ES-I3 (cell line): ENCODE results near the gene PDE6G.

ENCODE experiments used
- H3K36me3 ChIP-seq: 2 replicates; pipeline ENCODE4 v1.6.1; 2013; ENCODE audit warnings: mild to moderate bottlenecking, low read length, control low read depth, moderate library complexity; ENCODE audit not compliant: insufficient read depth
- H3K4me1 ChIP-seq: 2 replicates; pipeline ENCODE4 v1.6.1; 2013; ENCODE audit warnings: mild to moderate bottlenecking, control low read depth, low read length; ENCODE audit not compliant: insufficient read depth
- H3K9ac ChIP-seq: 2 replicates; pipeline ENCODE4 v1.6.1; 2013; ENCODE audit warnings: low read depth, mild to moderate bottlenecking, low read length, moderate library complexity
- H3K9me3 ChIP-seq: 2 replicates; pipeline ENCODE4 v1.6.1; 2013; ENCODE audit warnings: mild to moderate bottlenecking, low read length, moderate library complexity; ENCODE audit not compliant: control insufficient read depth, insufficient read depth

The PDE6G gene

DNA sequence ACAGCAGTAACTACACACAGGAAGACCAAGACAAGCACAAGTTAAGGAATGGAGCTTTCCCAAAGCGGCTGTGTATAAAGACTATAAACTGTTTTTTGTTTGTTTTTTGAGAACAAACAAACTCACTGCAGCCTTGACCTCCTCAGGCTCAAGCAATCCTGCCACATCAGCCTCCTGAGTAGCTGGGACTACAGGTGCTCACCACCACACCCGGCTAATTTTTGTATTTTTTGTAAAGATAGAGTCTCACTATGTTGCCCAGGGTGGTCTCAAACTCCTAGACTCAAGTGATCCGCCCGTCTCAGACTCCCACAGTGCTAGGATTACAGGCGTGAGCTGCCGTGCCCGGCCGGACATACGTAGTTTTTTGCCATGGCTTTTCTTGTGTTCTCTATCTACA lies 4.1 kb upstream of the PDE6G start:
- 0 out of 2 replicates have a peak, but pooled peaks cover 2% of the 10 kb centered on the region for H3K36me3 ChIP-seq
- H3K4me1 ChIP-seq, result peaks cover 6% of the 10 kb centered on the region; the same call in 1 of the 2 replicates
- H3K9ac ChIP-seq, result no peak overlapping the region
- no peaks in the 10 kb centered on the region for H3K9me3 ChIP-seq

DNA sequence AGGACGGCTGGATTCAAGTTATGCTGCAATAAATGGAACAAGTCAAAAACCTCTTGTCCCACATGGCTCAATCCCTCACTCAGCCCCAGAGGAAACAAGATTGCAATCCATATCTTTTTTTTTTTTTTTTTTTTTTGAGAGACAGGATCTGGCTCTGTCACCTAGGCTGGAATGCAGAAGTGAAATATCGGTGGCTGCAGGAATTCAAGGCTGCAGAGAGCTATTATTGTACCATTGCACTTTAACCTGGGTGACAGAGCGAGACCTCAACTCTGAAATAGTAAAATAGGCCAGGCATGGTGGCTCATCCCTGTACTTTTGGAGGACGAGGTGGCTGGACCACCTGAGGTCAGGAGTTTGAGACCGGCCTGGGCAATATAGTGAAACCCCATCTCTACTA lies 2.7 kb upstream of the PDE6G start:
- no peaks in the 10 kb centered on the region for H3K36me3 ChIP-seq
- no peaks in the 10 kb centered on the region for H3K9me3 ChIP-seq
- peaks cover 6% of the 10 kb centered on the region; the same call in 1 of the 2 replicates for H3K4me1 ChIP-seq
- no peak overlapping the region for H3K9ac ChIP-seq

DNA sequence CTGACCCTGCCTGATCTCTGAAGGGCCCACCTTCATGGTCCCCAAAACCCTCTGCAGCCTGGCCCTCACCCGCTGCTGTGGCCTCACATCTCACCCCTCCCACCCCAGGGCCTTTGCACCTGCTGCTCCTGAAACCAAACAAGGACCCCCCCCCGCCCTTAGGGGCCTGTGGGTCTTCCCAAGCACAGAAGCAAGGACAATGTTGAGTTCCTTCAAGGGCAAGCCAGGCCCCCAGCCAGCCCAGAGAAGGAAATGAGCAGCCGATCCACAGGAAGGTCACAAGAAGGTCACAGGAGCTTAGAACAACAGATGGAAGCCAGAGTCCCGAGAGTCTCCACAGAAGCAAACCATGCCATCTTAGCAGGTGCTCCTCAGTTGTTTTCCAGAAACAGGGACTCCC lies 493 bp upstream of the PDE6G start:
- Histone ChIP-seq H3K36me3 (no peaks in the 10 kb centered on the region), H3K4me1 (peaks cover 11% of the 10 kb centered on the region; the same call in 1 of the 2 replicates), H3K9me3 (no peaks in the 10 kb centered on the region), H3K9ac (no peak overlapping the region)

DNA sequence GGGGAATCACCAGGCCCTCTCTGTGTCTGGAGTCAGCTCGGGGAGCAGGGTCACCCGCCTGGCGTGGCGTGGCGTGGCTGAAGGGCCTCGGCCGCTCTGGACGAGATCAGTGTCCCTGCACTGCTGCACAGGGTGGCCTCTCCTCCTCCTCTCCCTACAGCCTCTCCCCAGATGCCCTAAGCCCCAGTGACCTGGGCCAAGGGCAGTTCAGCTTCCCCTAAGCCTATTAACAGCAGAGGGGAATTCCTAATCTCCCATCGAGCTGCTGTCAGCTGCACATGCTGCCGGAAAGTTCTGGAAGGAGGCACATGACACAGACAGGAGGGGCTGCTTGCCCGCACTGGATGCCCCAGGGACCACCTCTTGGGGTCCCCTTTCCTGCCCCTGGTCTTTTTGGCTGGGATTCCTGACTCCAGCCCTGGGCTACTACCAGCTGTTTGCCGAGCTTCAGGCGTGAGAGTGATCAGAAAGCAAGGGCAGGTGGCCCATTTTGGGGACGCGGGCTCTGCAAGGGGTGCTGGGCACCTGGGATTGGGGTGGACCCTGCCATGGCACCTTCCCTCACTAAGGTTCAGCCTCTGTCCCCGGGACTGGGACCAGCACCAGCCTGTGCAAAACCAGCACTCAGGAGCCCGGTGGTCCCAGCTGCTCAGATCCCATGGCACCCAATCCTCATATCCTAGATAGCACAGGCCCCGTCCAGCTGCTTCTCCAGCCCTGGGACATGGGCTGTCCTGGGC lies 794 bp downstream of the PDE6G start:
- Histone ChIP-seq H3K9ac (no peak overlapping the region), H3K36me3 (no peaks in the 10 kb centered on the region), H3K9me3 (no peaks in the 10 kb centered on the region), H3K4me1 (peaks cover 16% of the 10 kb centered on the region; the same call in 1 of the 2 replicates)

DNA sequence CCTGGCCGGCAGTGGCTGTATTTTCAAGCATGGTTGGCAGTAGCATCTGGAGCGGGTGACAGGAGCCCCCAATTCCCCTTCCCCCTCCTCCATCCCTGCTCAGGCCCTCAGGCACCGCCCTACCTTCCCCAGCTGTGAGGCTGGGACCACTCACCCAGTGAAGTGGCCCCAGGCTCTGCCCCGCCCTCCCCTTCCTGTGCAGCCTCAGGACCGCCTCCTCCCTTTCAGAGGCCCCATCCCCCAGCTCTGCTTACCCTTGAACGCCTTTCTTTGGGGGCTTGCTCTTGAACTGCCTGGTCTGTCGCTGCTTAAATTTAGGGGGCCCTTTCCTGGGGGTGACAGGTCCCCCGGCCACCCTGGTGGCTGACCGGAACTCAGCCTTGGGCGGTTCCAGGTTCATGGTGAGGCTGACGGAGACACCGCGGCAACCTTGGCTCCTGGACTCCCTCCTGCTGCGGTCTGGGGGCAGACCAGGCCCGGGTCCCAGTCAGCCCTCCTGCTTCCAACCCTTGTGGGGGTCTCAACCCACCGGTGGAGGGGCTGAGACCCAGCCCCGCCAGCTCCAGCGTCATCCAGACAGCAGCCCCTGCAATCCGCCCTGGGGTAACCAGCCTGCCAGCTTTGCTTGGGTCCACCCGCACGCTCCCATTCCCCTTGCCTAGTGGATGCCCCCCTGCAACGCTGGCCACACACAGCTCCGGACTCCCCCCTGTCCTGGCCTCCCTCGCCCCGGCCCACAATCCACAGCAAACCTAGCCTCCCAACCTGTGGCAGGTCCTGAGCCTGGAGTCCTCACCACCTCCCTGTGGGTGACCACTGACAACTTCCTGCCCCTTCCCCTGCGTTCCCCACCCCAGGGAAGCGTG lies 3.2 kb downstream of the PDE6G start:
- H3K9me3 ChIP-seq, result no peaks in the 10 kb centered on the region
- peaks cover 16% of the 10 kb centered on the region; the same call in 1 of the 2 replicates for H3K4me1 ChIP-seq
- no peaks in the 10 kb centered on the region for H3K36me3 ChIP-seq
- H3K9ac ChIP-seq, result peak overlapping the region; percentile 72

DNA sequence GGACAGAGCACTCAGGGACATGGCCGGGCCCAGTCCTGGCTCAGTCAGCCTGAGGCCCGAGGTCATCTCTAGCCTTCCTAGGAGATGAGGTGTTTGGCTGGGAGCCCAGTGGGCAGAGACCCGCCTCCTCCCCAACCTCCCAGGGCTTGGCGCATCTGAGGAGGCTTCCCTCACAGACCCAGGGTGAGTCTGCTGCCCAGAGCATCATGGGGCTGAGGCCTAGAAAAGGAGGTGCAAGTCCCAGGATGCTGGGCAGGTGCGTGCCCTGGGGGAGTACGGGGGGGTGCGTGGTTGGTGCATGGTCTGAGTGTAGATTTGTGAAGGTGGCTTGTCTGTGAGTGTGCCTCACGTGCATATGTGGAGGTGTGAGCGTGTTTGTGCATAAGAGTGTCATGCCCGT lies 4.7 kb downstream of the PDE6G start:
- H3K9ac ChIP-seq, result no peak overlapping the region
- H3K9me3 ChIP-seq, result no peaks in the 10 kb centered on the region
- peaks cover 22% of the 10 kb centered on the region; the same call in 1 of the 2 replicates for H3K4me1 ChIP-seq
- no peaks in the 10 kb centered on the region for H3K36me3 ChIP-seq

DNA sequence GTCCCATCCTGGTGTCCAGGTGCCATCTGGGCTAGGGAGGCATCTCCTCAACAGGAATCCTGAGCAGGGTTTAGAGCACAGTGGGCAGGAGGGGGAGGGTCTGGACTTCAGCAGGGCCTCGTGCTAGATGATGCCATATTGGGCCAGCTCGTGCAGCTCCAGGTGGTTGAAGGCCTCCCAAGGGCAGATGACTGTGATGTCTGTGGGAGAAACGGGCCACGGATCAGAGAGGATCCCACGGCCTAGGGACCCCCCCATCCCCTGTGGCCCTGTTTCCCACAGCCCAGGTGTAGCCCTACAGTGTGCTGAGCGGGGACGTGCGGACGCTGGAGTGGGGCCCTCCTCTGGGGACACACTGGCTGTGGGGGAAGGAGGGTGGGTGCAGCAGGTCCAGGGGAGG lies 5.4 kb downstream of the PDE6G start:
- no peak overlapping the region for H3K9ac ChIP-seq

DNA sequence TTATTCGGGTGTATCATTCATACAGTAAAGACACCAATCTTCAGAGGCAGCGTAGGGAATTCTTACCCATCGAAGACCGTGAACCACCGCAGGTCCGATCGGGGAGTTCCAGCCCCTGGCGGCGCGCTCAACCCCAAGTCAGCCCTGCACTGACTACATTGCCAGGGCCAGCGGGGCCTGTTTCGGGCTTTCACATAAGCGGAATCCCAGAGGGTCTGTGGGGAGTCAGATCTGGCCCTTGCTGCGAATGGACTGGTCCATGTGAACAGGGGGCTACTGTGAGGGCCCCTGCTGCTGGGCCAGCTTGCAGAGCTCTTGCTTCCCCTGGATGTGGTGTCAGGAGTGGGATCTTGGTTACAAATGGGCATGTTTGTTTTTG lies 7.6 kb downstream of the PDE6G start:
- H3K36me3 ChIP-seq, result no peaks in the 10 kb centered on the region
- H3K9ac ChIP-seq, result peak overlapping the region; percentile 54; the same call in 1 of the 2 replicates
- peaks cover 18% of the 10 kb centered on the region; the same call in 1 of the 2 replicates for H3K4me1 ChIP-seq
- H3K9me3 ChIP-seq, result no peaks in the 10 kb centered on the region

More for the DNA sequence above, 5.4 kb downstream of the PDE6G start:
- Histone ChIP-seq H3K4me1 (peaks cover 22% of the 10 kb centered on the region; the same call in 1 of the 2 replicates), H3K9me3 (no peaks in the 10 kb centered on the region), H3K36me3 (no peaks in the 10 kb centered on the region)

DNA sequence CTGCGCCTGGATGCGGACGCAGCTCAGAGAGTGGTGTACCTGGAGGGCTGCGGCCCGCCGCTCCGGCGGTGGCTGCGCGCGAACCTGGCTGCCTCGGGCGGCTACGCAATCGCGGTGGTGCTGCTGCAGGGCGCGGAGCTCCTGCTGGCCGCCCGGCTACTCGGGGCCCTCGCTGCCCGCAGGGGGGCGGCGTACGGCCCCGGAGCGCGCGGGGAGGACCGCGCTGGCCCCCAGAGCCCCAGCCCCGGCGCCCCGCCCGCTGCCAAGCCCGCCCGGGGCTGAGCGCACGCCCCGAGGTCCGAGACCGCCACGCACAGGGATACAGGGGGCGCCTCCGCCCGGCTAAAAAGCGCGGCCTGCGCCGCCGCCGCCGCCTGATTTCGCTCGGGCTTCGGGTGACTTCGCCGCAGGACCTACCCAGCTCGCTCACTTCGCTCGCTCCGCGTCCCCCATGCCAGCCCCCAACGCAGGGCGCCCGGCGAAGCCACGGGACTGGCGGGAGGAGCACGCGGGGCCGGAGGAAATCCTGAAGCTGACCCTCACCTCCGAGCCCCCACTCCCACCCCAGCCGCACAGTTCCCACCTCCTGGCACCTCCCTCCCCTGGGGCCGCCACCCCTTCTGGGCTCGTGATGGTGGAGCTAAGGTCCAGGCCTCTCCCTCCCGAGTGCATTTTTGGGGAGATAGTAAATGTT lies 8.2 kb downstream of the PDE6G start:
- no peaks in the 10 kb centered on the region for H3K9me3 ChIP-seq
- H3K36me3 ChIP-seq, result no peaks in the 10 kb centered on the region
- peak overlapping the region; percentile 54 for H3K9ac ChIP-seq
- H3K4me1 ChIP-seq, result peaks cover 13% of the 10 kb centered on the region; the same call in 1 of the 2 replicates

DNA sequence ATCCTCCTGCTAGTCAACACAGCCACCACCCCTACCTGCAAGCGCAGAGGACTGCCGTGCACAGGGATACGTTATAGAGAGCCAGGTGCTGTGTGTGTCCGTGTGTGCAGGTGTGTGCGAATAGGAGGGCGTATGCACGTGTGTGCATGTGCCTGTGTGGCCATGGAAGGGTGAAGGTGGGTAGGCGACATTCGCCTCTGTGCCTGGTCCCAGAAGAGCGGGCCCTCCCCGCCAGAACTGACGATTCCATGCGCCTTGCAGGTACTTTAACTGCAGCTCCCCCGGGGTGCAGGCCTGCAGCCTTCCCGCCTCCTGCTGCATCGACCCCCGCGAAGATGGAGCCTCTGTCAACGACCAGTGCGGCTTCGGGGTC lies 8.7 kb downstream of the PDE6G start:
- no peaks in the 10 kb centered on the region for H3K36me3 ChIP-seq
- H3K9me3 ChIP-seq, result no peaks in the 10 kb centered on the region
- peak overlapping the region; percentile 54; the same call in 1 of the 2 replicates for H3K9ac ChIP-seq
- H3K4me1 ChIP-seq, result peaks cover 11% of the 10 kb centered on the region; the same call in 1 of the 2 replicates

DNA sequence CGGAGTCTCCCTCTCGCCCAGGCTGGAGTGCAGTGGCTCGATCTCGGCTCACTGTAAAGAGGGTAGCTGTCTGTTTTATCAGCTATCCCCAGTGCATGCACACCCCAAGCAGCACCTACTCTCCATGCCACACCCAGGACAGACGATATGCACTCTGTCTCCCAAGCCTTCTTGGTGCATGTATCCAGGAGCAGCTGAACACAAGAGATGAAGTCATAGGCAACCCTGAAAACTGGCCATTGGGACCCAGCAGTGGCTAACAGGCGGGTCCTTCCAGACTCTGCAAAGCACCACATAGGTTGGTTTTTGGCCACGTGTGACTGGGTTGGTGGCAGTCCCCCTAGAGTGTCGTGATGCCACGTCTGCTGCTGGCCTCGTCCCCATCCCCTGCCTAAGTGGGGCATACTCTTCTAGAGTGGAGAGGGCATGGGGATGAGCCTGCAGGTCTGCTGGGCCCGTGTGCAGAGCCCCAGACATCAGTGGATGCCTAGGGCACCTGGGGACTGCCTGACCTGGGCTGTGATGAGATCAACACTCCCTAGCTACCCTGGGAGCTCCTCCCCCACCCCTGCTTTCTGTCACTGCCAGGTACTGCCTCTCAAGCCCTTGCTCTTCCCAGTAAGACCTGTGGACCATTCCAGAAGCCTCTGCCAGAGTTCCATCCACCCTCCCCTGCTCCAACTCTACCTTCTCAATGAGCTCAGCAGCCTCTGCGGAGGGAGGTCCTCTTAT lies 9.3 kb downstream of the PDE6G start:
- Histone ChIP-seq H3K36me3 (no peaks in the 10 kb centered on the region), H3K4me1 (peaks cover 16% of the 10 kb centered on the region; the same call in 1 of the 2 replicates), H3K9ac (peak overlapping the region; percentile 54; the same call in 1 of the 2 replicates), H3K9me3 (no peaks in the 10 kb centered on the region)

DNA sequence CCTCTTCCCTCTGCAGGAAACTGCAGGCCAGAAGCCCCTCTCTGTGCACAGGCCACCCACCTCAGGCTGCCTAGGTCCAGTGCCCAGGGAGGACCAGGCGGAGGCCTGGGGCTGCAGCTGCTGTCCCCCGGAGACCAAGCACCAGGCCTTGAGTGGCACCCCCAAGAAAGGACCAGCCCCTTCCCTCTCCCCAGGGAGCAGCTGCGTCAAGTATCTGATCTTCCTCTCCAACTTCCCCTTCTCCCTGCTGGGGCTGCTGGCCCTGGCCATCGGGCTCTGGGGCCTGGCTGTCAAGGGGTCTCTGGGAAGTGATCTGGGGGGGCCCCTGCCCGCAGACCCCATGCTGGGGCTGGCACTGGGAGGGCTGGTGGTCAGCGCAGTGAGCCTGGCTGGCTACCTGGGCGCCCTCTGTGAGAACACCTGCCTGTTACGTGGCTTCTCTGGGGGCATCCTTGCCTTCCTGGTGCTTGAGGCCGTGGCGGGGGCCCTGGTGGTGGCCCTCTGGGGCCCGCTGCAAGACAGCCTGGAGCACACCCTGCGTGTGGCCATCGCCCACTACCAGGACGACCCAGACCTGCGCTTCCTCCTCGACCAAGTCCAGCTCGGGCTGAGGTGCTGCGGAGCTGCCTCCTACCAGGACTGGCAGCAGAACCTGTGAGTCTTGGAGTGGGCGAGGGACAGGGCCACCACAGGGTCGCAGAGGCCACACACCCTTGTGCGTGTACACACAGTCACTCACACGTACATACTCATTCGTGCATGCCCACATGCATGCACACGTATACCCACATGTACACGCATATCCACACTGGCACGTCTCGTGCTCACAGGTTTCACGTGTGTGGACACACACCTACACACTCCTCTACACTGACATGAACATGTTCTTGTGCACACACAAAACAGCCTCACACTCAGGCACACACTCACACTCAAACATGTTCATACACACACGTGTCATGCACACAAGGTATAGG lies 11.1 kb downstream of the PDE6G start:
- no peaks in the 10 kb centered on the region for H3K9me3 ChIP-seq
- no peaks in the 10 kb centered on the region for H3K36me3 ChIP-seq
- H3K9ac ChIP-seq, result no peak overlapping the region
- peaks cover 14% of the 10 kb centered on the region; the same call in 1 of the 2 replicates for H3K4me1 ChIP-seq

DNA sequence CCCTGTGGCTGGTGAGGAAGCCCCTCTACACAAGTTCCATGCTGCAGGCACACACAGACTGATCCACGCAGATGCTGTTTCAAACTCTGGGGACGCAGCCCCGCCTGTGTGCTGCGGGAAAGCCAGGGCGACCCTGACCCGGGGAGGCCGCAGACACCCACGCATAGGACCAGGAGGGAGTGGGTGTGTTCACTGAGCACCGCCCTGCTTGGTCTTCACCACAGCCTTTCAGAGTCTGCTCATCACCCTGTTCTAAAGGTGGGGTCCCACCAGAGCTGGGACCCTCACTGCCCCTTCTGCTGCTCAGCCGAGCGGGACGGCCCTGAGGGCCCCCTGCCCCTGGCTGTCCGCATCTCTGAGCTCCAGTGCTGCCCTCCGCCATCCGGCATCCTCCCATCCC lies 11.8 kb downstream of the PDE6G start:
- Histone ChIP-seq H3K9ac (no peak overlapping the region), H3K9me3 (no peaks in the 10 kb centered on the region), H3K4me1 (peaks cover 14% of the 10 kb centered on the region; the same call in 1 of the 2 replicates), H3K36me3 (no peaks in the 10 kb centered on the region)
